Glomerular visceral epithelial cell (primary cell): ENCODE results near the gene GRM8.

Experiments used
- DNase-seq: peaks from one replicate; pipeline ENCODE4 v3.0.0-alpha.2; 2016; ENCODE audit errors: extremely low spot score

Gene GRM8

DNA sequence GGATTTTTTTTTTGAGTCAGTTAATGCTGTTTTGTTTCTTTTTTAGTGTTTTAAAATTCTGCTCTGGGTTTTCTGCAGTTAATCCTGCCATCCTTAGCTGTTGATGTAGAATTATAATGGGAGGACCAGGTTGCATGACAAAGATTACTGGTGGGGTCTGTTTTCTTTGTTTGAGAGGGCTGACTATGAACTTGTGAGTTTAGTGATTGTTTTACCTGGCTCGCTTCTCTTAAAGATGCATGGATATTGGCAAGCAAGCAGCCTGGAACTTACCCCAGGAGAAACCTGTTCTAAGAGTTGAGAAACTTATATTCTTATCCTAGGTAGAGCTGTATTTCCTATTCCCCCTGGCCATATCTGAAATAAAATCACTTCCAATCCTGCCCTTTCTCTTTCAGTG, 727.8 kb downstream of the GRM8 start:
- DNase-seq, result no peak

DNA sequence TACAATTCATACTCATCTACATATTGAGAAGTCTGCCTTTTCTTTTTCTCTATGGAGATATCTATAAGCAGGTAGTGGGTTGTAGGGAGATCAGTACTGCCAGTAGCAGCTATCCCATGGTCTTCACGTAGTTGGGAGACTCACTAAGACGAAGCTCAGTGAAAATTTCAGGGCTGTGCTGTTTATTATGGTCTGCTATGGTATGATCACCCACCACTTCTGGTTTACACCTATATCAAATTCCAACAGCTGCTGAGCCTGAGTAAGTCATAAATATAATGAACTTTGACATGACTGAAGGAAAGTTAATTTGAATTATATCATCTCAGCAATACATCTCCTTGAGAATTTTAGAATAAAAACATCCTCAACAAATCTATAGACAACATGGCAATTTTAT, 741.7 kb downstream of the GRM8 start:
- DNase-seq, result no peak

DNA sequence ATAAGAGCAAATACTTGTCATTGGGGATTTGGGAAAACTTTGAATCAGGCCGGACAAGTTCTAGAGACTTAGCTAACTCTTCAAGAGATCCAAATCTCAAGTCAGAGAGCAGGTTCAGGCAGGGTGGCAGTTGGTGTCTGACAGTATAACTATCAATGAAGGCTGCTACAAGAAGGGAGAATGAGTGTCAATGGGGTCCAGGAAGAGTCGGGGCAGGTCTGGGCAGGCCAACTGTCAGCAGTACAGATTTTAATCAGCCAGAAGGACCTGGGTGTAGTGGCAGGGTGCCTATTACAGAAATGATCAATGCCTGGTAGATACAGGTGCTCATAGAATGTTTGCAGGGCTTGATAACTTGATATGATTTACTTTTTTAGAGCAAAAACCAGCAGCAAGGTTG, 751.1 kb downstream of the GRM8 start:
- no peak for DNase-seq

DNA sequence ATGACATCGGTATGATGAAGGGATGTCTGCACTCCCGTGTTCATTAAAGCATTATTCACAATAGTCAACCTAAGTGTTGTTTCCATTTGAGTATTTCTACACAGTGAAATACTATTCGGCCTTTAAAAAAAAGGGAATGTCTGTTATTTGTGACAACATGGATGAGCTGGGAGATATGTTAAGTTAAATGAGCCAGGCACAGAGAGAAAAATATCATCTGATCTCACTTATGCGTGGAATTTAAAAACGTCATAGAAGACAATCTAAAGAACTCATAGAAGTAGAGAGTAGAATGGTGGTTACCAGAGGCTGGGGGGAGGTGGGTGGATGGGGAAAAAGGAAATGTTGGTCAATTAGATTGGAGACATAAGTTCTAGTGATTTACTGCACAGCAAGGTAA, 753.3 kb downstream of the GRM8 start:
- no peak for DNase-seq

DNA sequence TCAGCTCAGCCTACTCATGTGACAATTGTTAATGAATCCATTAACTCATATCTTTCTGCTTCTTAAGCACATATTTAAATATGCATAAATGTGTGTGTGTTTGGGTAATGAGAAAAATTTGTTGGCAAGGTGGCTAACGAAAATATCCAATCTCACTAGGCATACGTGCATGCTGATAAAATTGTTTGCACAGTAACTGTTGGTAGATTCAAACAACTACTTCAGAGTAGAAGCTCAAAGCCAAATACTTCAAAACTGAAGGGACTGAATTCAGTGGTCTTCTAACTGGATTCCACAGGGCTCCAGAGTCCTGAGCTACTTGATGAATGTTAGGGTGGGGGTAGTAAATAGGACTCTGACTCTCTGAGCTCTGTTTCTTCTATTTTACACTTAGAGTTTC, 757.0 kb downstream of the GRM8 start:
- no peak for DNase-seq

DNA sequence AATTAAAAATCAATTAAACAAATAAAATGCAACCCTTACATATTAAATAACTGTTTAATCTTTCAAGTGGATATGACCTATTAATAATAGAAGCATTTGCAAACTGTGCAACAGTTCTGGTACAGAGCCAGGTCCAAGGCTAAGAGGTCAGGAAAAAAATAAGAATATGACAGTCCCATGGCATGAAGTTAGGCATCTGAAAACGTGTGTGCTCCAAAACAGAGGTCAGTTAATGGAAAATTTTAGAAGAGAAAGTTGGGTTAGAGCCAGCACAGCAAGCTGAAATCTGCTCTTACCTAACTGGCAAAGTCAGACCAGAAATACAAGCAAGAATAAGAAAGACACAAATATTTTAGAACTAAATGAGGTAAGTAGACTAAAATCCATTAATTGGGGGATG, 757.7 kb downstream of the GRM8 start:
- DNase-seq, result no peak

DNA sequence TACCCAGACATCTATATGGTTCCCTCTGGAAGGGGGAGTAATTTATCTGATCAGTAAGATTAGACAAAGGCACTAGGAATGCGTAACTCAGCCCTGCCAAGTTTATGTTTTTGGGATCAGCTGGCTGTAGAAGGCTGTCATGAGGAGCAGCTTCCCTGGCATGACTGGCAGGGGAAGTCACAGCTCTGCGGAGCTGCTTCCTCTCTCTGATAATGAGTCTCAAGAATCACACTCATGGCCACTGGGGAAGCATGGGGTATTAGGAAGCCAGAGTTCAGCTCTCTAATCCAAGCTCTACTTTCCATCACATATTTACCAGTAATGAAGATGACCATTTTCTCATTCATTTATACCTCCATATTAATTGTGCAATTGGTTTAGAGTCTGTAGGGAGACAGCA, 758.9 kb downstream of the GRM8 start:
- DNase-seq, result no peak

DNA sequence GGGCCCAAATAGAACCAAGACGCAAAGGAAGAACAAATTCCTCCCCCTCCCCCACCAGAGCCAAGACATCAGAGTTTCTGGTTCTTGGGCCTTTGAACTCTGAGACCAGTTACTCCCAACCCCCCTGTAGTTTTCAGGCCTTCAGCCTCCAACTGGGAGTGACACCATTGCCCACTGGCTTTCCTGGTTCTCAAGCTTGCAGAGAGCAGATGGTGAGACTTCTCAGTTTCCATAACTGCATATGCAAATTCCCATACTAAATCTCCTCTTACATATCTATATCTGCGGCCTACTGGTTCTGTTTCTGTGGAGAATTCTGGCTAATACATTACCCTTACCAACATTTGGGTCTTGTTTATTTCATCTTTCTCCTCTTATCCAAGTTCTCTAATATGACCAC, 762.9 kb downstream of the GRM8 start:
- no peak for DNase-seq

DNA sequence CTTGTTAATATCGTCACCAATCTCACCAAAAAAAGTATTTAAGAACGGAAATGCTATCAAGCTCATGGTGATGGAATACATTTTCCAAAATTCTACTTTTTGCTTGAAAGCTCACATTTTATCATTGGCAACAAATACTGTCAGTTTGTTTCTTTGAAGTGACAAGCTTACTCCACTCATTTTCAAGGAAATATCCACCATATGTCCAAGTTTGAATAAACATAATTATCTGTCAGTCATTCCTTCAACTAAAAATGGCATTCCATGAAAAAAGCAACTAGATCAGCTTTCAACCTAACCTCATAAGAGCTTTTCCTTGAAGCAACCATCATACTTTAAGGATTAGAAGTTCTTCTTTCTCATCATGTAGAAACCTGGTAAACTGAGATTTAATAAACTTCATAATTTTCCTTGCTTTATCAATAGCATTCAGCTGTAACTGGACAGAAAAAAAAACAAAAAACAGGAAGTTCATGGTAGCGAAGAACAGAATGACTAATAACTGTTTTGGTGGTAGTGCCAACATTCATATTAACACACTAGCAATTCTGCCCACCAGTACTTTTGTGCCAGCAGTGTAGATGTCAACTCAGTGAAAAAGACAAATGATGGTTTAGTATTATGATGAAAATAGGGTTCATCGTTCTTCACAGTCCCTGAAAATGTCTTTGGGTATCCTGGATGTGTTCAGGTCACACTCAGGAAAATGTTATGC, 764.9 kb downstream of the GRM8 start:
- no peak for DNase-seq

DNA sequence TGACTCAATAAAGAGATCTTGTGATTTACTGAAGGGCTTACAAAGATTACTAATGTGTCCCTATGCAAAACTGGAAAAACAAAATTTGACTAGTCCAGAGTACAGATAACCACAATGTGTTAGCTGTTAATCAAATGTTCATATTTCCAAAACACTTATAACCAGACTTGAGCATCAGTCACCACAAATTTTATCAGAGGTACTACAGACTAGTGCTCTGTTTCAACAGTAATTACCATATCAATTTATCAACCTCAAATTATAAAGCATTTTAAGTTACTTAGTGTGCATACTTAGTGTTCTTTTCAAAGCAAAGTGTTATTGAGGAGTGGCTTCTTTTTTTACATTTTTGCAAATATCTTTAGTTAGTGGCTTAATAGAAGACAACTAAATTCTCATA, 765.9 kb downstream of the GRM8 start:
- DNase-seq, result no peak

DNA sequence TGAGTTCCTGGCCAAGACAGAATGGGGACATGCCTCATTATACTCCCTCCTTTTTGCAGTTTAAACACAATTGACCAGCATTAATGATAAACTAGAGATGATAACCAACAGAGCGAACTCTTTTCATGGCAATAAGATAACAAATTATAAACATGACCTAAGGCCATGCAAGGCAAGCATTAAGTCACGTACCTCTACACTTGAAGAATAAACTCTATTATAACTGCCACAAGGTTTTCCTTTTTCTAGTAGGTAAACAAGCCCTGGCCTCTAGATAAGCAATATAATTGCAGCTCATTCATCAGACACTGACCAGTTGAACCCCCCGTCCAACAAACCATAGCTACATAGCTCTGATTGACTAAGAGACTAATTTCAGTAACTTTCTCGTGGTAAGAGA, 767.0 kb downstream of the GRM8 start:
- no peak for DNase-seq

DNA sequence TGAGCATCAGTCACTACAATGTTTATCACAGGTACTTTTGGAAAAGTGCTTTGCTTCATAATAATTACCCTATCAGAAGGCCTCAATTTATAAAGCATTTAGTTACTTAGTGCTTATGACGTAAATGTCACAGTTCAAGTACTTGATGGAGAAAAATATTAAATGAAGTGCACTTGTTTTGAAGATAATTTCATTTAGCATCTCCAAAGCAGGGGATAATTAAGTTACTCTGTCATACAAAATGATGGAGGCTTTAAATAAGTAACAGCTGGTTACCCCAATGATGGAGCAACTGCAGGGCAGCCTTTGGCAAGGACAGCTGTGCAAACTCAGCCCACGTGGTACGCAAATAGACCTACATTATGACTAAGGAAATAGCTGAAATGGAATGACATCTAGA, 768.8 kb downstream of the GRM8 start:
- DNase-seq, result no peak

DNA sequence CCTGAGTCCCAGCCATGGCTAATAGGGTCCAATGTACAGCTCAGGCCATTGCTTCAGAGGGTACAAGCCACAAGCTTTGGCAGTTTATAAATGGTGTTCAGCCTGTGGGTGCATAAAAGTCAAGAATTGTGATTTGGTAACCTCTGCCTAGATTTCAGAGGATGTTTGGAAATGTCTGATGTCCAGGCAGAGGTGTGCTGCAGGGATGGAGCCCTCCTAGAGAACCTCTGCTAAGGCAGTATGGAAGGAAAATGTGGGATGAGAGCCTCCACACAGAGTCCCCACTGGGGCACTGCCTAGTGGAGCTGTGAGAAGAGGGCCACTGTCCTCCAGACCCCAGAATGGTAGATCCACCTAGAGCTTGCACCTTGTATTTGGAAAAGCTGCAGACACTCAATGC, 779.9 kb downstream of the GRM8 start:
- no peak for DNase-seq

DNA sequence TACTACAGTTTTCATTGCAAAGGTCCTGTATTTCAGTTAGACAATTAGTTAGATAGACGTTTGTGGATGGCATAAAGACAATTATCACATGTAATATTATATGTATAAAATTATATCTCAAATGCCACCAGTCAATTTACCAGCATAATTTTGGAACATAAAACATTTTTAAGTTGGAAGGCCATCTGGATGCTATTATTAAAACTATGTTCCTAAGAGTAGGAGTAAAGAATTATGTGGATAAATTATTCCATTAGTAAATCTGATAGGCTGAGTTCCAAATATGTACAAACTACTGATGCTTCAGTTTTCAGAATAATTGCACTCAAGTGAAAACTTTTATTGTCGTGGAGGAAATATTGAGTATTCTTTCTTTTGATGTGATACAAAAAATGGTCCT, 790.3 kb downstream of the GRM8 start:
- no peak for DNase-seq

DNA sequence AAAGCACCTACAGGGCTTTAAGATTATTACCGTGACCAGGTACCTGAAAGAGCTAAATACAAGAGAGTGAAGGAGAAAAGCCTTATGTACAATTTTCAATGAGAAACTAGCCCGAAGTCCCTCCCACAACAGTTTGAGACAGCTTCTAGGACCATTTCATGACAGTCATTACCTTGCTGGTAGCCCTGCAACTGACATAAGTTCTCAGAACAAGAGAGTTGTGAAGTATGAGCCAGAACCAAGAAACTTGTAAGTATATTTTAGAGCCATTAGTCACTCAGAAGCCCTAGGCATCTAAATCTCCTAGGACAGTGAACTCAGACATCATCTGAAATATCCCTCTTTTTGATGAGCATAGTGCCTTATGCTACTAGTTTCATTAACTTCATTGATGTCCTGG, 792.1 kb downstream of the GRM8 start:
- no peak for DNase-seq

DNA sequence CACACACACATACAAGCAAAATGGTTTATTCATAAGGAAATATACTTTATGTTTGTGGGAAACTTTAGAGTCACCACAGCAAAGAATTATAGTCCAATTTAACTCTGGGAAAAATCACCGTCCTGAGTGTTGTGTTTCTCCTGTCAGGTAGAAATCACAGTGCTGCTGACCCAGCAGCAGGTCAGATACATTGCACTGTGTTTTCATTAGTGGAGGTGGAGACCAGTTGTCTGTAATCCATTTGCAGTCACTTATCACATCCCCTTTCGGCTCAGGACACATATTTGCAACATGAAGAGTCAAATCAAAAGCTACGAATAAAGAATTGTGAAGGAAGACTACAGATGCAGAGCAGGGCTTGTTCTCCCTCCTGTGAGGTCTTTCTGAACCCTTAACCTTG, 799.6 kb downstream of the GRM8 start:
- no peak for DNase-seq

DNA sequence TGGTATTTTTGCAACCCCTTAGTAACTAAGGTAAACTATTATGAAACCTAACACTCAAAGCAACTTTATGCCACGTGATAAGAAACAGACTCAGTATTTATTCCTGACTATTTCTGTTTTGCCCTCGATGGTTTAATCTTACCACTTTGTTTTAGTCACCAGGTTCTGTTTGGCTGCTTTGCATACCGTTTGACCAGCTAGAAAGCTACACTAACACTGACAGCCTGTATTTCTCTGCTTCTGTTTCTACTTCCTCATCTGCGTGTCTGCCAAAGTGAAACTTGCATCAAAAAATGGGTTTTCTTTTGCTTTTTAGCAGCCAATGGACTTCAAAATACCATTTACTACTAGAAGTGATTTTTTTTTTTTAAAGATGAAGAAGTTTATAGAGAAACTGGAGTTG, 802.5 kb downstream of the GRM8 start:
- DNase-seq, result no peak

DNA sequence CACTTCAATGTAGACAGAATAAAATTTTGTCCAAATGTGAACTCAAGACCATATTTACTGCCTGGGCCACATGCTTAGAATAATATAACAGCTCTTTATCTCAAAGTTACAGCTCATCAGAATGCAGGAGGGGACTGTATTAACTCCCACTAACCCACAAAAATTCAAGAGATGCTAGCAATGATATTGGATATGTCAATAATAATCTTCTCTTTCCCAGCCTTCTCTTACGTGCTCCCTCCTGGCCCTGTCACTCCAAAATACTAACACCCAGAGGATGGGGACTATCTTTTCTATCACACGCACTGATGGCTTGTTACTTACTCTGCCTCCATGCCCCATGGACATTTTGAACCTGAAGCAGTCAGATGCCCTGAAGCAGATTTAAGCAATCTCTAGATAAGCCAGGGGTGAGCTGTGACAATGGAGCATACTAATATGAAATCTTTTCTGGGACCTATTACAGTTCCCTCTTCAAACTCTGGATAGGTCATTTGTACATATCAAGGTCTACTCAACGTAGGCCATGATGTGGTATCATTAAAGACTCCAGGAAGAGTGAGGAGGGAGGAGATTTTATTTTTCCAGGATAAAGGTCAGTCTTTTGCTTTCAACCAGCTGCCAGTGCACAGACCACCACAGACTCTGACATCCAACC, 803.0 kb downstream of the GRM8 start:
- no peak for DNase-seq

DNA sequence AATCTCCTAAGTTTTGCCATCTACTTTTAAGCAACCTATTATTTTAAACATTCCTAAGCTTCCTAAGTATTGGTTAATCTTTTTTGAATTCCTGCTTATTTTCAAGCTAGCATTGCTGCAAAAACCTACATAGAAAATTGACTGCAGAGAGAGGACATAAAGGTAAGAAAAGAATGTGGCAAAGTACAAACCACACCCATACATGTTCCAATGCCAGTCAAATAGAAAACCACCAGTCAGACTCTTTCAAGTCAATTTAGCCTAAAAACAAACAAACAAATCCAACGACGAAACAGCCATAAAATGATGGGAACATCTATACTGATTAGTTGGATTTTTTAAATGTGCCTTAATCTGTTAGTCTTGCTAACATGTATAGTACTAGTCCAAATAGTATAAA, 804.8 kb downstream of the GRM8 start:
- no peak for DNase-seq

DNA sequence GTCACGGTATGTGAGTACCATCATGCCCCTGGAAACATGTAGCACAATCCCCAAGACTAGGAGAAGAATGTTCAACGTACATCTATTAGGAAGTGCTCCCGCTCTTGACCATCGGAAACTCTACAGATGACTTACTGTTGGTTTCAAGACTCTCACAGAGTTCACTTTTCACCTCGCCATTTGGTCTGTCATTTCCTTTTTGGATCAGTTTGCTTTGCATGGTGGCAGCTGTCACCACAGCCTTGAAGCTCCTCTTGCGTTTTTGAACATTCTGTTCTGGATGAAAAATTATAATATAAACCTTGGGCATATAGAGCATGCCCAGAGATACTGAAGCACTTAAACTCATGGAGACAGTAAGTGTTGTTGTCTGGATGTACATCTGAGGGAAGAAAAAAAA, 806.8 kb downstream of the GRM8 start:
- no peak for DNase-seq

DNA sequence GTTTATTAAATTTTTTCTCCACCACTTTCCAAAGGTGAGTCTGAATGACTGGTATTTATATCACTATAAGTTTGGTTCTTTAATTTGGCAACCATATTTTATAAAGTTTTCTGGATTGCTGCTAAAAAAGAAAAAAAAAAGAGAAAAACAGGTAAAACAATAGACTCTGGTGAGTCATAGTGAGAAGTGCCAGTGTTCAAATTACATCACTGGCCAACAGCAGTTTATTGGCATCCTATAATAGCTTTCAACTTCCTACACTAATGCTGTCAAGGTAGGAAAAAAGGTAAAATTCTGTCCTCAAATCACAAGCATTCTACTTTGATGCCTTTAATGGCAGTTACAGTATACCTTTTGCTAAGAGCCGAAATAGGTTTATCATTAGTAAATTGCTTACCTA, 808.8 kb downstream of the GRM8 start:
- no peak for DNase-seq

DNA sequence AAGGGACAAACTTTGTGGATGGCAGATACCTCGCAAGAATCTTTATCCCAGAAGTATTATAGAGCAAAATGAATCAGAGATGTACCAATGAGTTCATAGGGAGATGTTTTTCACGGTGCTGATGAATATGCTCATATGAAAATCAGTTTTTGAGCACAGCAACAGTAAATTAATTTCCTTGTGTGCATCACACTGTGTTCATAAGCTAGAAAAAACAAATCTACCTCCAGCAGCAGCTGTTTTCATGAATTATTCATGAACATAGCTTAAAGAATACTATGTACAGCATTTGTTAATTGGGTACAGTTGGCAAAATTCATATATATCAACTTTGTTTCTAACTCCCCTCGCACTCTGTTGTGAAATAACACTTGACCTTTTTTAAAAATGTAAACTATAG, 809.8 kb downstream of the GRM8 start:
- DNase-seq, result no peak

DNA sequence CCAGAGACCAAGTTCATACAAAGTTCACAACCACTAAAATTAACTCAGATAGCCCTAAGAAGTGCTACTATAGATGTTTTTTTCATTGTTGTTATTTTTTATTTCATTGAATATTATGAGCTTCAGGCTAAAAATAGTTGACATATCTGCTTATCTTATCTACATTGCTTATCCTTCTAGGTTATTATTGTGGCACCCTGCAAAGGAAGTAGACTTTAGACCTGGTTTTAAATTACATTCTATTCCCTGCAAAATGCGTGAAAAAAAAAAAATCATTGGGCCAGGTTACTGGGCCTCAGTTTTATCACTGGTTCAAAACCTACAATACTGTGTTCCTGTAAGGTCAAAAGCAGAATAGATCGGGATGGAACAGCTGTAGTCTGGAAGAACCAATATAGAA, 811.0 kb downstream of the GRM8 start:
- DNase-seq, result no peak

DNA sequence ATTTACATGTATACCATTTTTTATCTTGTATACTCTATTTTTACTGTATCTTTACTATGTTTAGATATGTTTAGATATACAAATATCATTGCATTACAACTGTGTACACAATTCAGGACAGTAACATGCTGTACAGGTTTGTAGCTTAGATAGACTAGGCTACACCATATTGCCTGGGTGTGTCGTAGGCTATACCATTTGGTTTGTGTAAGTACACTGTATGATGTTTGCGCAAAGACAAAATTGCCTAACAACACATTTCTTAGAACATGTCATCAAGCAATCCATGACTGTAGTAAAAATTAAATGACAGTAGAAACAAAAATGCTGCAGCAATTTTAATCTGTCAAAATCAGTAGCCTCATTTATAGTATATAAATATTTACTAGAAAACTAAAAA, 812.2 kb downstream of the GRM8 start:
- DNase-seq, result no peak
